Measurements from ENCODE around the gene CAPN9.

Gene CAPN9

DNA sequence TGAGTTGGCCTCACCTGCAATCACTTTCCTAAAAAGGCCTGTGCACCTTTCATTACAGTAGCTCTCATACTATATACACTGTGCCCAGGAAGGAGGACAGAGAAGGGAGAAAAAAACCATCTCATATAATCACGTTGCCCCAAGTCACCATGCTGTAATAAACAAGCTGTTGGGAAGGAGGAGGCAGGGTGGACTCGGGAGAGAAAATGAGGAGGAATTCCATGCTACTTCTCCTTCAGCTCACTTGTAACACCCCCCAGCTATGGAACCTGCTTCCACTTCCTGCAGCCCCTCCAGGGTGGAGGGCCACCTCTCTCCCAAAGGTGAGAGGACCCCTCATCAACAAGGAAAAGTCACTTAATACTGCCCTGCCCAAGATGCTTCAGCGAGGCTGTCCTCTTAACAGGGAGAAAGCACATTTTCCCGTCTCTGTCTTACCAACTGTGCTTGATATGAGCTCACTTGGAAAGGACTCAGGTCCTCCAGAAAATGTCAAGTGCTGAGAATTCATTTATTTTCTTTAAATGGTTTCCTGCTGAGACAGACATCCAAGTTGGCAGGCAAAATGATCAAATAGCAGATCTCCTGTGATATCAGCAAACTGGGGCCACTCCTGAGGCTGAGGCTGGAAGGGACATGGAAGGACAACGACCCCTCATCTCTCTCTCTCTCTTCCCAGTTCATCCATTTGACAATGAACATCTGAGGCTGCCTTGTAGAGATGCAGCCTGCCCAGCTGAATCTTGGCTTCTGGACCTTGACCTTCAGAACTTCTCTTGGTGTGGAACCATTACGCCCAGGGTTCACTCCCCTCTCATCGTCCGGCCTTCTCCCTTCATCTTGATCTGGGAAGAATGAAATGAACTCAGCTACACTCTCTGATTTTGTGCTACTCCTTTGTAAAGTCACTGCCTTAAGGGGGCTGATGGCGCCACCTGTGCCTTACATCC is 54.0 kb downstream of the CAPN9 start:
- DNase-seq, result no peak

GRCh38 chr1:230804396-230804795 is 57.2 kb downstream of the CAPN9 start:
- no peak for DNase-seq

- DNase-seq, result no peak
Observed at GRCh38 chr1:230806552-230806951, 59.4 kb downstream of the CAPN9 start.

GRCh38 chr1:230807029-230807428 is 59.8 kb downstream of the CAPN9 start:
- no peak for DNase-seq

DNA sequence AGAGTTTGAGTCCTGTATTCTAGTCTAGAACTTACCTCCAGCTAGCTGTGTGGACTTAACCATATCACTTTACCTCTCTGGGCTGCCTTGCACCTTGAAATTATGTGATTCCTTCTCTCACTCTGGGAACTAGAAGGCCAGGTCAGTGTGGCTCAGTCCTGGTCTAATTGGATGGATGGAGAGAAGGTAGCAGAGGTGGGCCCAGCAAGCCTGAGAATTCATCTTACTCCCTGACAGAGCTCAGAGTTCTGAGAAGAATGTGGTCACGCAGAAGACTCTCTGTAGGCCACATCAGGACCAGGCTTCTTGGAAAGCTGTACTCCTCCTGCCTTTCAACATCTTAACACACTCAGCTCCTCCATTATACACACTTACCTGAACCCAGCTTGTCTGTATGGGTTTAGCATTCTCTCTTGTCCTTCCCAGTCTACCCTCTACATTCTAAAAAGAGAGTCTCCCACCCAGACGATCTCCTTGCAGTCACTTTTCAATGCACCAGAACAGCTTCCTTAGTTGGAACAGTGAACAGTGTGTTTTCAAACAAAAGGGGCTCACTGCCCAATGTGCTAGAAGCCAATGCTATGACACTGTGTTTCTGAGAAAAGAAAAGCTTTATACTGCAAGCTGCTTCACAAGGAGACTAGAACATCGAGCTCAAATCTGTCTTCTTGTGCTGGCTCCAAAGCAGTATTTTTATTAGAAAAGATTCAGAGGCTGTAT is 60.5 kb downstream of the CAPN9 start:
- DNase-seq, result no peak

DNA sequence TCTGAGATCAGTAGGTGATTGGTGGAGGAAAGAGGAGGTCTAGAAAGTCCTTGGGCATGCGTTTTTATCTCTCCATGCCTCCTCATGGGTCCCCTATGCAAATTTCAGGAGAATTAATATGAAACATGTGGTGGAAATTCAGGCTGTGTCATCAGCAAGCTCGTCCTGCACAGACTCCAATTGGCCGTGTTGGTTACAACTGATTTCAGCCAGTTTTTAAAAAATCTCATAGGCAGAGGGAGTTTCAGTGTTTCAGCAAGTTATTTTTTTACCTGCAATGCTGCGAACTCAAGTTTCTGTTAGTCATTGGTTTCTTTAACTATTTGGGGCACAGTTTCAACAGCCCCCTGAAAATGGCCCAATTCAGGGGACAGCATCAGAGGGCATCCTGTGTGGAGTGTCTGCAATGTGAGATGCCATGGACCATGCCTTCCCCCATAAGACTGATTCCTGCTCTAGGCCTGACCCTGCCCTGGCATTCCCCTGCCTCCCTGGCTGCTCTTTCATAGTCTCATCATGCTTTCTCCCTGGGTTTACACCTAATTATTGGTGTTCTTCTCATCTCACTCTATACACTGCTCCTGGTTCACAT is 61.2 kb downstream of the CAPN9 start:
- no peak for DNase-seq

GRCh38 chr1:230809256-230809990 is 62.2 kb downstream of the CAPN9 start:
- no peak for DNase-seq

GRCh38 chr1:230812568-230812967 is 65.4 kb downstream of the CAPN9 start:
- no peak for DNase-seq

DNA sequence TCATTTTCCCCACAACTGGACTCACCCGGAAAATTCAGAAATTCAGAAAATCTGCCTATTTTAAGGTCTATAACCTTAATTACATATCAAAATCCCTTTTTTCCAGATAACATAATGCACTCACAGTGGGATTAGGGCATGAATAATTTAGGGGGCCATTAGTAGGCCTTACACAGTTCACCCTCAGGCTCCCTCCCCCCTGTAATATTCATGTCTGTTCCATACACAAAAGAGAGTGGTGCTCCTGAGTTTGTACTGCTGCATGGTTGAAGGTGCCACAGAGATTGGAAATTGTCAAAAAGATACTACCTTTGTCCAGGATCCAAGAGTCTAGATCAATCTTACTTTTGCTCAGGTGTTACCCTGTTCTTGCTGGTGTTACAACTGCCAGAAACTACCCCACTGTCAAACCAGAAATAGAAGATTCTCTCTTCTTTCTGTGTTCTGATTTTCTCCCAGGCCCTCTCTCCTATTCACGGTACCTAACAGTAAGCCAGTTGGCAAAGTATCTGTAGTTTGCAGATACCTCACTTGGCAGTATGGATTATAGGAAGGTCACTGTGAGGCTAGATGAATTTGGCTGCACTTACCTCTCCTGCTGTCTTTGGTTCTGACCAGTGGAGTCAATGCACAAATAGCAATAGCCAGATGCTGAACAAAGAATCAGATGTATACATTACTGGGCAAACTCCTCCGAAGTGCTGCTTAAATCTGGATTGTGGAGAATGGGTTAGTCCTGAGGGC is 67.9 kb downstream of the CAPN9 start:
- no peak for DNase-seq

- no peak for DNase-seq
Observed at GRCh38 chr1:230816018-230816417, 68.8 kb downstream of the CAPN9 start.

DNA sequence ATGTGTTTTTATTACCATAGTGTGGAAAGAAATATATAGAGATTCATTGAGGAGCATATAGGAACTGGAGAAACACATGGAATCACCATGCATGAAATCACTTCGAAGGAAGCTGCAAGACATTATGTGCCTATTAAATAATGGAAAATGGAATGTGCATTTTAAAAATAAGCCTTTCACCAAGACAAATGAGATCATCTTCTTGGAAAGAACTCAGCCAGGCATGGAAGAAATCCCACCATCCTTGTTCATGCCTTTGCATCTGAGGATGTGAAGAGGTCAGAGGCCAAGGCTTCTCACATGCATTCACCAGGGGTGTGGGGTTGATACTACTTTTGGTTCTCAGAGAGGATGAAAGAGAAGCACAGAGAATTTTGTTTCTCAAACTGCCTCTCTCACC is 71.2 kb downstream of the CAPN9 start:
- DNase-seq, result peak; percentile 14

DNA sequence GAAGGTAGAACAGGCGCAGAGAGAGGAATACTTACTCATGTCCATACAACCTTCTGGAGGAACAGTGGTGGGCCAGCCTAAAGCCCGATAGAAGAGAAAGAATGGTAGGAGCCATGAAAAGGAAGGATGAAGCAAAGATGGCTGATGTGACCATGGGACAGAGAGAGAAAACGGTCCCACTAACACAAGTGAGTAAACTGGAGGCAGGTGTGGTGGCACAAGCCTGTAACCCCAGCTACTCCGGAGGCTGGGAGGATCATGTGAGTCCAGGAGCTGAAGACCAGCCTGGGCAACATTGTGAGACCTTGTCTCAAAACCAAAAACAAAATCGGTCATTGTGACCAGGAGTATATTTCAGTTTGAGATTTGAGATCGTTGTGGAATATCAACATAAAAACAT is 71.7 kb downstream of the CAPN9 start:
- no peak for DNase-seq

GRCh38 chr1:230819976-230820375 is 72.8 kb downstream of the CAPN9 start:
- DNase-seq, result no peak

- no peak for DNase-seq
Observed at GRCh38 chr1:230820568-230820967, 73.4 kb downstream of the CAPN9 start.

DNA sequence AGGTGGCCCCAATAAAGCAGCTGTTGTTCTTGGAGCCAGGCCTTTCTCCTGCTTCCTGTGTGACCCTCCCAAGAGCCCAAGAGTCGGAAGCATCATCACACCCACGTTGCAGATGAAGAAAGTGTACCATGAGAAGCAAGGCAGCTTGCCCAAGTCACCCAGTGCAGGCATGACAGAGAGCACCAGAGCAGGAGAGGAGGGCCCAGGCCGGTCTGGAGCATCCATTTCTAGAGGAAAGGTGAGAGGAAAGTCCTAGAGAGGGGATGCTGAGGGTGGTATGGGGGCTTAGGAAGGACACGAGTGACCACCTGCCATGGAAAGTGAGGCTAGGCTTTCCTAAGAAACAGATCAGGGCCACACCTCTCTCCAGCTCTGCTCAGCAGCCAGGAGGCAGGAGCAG is 74.2 kb downstream of the CAPN9 start:
- DNase-seq, result no peak

- DNase-seq, result no peak
Observed at GRCh38 chr1:230822092-230822581, 74.9 kb downstream of the CAPN9 start.

DNA sequence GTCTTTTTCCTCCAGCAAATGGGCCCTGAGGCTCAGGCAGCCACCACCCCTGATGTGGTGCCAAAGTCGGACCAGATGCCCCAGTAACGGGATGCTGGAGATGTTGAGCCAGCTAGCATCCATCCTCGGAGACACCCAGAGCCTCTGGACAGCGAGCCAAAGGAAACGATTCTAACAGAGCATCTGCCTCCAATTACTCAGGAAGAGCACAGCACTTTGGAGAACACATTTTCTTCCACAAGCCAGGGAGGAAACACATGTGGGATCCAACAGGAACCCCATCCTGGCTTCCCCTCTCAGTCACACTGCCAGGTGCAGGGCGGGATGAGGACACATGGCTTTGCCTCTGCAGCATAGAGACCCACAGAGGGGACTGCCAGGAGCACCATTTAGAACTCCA is 76.2 kb downstream of the CAPN9 start:
- no peak for DNase-seq

DNA sequence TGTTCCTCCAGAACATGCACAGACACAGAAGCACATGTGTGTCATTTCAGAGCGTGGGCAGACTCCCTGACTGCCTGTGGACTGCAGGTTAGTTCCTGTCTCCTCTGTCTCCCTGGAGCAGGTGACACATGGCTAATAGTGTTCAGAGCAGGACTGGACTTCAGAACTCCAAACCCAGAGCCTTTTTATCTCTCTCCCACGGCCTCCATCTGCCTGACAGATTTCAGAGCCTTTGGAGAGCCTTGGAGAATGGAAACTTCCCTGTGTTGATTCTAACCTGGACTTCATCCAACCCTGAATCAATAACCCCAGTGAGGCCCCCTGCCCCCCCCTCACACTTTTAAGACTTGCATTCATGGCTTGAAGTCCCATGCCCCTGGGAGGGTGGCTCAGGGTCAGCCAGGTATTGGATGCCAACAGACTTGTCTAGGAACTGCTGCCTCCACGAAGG is 76.8 kb downstream of the CAPN9 start:
- no peak for DNase-seq

GRCh38 chr1:230824551-230824918 is 77.3 kb downstream of the CAPN9 start:
- DNase-seq, result peak; percentile 52

DNA sequence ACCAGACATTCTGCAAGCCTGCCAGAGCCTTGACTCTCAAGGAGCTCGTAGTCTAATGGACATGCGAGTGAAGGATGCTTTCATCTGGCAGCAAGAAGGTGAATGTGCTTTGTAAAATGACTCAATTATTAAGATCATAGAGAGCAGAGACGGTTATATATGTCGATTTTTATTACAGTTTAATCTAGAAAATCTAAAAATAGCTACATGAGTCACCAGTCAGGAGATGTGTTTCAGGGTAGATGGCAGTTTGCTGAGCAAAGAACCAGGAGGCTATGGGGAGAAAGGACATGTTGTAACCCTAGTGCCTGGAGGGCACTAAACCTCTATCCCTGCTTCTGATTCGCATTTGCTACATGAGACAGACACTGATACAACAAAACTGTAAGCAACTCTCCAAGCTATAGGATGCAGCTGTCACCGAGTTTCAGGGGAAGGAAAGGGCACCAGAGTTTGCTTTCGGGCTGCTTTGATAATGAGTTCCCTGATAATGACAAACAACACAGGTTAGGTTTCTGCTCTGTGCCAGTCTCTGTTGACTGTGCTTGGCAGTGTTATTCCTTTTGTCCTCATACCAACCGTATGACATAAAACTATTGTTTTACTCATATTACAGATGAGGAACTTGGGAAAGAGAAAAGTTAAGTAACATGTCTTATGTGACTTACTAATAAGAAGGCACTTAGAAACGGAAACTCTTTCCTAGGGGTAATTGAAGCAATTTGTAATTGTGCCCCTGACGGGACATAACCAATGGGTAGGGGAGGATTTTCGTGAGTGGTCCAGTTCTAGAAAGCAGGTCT is 77.9 kb downstream of the CAPN9 start:
- peak; percentile 87 for DNase-seq

GRCh38 chr1:230825761-230826160 is 78.6 kb downstream of the CAPN9 start:
- DNase-seq, result no peak
